ENCODE results near the gene PSMB2.

The PSMB2 gene

DNA sequence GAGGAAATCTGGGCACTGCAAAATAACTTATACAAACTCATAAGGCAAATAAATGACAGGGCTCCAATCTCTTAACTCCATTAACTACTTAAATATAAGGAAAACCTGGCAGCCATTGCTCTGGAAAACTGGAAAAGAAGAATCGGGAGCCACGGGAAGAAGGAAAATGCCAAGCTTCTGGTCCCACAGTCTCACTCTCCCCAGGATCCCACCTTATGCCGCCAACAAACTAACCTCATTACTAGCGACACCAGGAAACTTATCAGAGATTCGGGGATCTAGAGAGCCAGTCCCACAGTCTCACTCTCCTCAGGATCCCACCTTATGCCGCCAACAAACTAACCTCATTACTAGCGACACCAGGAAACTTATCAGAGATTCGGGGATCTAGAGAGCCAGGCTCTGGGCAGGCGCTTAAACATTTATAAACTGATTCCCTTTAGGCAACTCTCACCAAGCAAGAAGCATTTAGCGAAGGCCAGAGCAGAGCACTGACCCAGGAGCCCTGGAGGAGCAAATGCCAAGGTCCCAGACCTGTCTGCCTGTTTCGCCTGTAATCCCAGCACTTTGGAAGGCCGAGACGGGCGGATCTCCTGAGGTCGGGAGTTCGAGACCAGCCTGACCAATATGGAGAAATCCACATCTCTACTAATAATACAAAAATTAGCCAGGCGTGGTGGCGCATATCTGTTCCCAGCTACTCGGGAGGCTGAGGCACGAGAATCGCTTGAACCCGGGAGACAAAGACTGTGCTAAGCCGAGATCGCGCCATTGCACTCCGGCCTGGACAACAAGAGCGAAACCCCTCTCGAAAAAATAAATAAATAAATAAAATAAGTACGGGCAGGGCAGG lies 720 bp downstream of the PSMB2 start:
- DNase-seq, result no peak

DNA sequence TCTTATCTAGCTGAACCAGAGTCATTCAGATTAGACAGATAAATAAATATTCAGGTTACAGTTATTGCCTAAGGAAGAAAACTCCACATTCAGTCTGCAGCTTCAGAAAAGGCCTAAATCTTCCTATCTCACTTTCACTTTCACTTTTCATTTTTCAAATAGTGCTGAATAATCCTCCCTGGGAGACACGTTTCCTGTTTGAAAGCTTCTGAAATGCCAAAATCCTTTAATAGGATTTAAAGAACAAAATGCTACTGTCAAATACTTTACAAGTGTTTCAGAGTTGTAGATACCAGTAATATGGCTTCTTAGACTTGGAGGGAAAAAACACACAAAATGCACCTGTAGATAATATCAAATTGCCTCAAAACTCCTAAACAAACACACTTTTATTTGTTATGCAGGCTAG lies 3.9 kb downstream of the PSMB2 start:
- DNase-seq, result no peak

DNA sequence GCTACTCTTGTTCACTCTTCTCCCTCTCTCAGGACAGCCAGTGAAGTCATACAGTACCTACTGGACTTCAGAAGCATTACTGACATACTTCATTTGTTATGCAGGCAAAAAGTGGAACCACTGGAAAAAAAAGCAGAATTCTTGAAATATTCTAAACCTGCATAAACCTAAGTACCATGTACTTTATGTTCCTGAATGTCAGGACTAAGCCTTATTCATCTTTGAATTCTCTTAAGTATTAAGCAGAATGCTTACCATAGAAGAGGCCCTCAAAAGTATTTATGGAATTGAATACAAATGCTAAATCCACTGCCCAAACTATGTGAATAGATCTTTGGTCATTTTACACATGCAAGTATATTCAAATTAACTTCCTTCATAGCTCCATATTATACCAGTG lies 7.8 kb downstream of the PSMB2 start:
- no peak for DNase-seq

DNA sequence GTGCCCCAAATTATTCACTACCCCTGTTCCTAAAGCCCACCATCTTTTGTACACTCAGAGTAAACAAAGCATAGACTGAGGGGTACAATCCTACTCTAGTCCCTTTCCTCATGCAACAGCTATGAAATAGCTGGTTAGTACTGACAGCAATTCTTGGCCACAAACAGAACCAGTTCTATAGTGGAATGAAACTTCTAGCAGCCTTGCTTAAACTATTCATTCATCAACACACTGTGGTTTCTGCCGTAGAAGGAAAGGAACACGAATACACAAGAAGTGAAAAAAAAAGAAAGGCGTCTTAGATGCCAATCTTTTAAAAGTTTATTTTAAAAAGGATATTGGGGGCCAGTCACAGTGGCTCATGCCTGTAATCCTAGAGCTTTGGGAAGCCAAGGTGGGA lies 9.9 kb downstream of the PSMB2 start:
- DNase-seq, result no peak

DNA sequence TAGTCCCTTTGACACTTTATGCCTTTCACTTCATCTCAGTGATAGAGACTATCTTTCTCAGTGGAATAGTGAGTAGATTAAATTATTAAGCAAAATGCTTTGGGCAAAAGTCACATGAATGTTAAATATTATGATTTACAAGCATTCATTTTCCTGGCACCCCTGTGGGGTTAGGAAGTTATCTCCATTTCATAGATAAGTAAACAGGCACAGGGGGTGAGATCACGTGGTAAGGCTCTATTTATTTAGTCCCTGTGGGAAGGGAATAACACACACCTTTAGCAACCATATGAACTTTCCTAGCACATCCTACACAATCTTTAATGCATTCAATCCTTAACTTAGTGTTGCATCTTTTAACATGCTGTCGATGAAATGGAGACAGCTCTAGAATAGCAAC lies 12.3 kb downstream of the PSMB2 start:
- DNase-seq, result peak; percentile 15

DNA sequence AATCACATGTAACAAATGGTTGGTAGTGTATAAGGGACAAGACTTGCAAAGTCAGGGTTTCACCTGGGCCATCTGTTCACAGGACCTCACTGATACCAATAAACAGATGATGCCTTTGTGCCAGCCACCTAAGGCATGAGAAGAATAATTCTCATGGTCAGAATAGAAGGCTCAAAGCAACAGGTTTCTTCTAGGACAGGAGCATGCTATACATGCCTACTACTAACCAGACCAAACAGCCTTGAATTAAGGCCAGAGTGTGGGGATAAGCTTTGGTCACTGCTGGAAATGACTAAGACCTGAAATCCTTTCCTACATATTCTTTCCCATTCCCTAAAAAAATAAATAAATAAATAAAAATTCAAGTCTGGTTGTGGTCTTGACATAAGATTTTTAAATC lies 17.5 kb downstream of the PSMB2 start:
- no peak for DNase-seq

DNA sequence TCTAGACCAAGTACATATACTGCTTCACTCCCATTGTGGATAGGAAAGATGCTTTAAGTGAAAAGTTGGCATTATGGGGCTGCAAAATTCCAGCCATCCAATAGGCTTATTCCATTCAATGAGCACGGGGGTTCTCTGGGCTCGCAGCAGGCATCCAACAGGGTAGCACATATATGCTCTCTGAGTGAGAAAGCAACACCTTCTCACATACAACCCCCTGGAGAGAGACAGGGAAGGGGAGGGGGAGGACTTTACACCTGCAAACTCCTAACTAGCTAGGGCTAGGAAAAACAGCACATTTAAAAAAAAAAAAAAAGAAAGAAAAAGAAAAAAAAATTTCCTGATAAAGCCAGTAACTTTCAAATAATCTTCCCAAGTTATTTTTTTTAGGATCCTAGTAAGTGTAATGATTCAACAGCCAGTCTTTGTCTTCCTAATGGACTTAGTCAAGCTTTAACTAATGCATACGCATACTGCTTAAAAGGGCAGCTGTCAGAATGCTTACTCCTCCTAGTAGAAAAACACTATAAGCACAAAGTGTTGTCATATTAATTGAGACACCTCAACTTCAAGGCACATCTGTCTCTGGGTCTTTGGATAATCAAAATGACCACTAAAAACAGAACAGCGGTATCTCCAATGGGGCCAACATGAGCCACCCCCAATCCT lies 18.7 kb downstream of the PSMB2 start:
- no peak for DNase-seq

DNA sequence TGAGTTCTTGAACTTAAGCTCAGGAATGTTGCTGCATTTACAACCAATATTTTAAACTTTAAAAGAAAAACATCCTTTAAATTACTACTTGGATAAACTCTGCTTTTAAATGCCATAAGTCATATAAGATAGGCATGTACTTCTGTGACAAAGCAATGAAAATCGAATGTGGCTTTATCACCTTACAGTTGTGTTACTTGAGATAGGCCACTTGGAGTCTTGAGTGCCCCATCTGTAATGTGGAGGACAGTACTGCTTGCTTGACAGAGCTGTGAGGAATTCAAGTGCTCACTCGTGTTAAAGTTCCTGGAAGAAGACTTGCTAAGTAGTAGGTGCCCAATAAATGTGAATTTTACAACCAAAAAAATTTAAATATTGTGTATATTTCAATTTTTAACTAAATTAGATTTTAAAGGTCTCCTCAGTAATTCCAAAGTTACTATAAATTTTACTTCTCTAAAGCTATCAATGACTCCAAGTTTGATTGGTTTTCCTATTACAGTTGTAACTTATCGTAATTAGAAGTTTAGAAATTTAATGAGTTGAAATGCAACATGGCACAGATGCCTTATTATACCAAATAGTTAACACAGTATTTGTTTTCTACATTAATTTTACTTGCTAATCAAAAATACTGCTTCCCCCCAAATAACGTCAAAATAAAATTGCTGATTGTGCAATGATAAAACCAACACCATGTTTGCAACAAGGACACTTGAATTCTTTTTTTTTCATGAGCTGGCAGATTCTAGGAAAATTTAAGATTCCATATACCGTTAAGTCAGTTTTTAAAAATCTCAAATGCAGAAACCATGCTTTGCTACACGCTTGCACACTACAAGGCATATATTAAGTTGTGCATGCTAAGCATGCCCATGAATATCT lies 21.8 kb downstream of the PSMB2 start:
- no peak for DNase-seq

DNA sequence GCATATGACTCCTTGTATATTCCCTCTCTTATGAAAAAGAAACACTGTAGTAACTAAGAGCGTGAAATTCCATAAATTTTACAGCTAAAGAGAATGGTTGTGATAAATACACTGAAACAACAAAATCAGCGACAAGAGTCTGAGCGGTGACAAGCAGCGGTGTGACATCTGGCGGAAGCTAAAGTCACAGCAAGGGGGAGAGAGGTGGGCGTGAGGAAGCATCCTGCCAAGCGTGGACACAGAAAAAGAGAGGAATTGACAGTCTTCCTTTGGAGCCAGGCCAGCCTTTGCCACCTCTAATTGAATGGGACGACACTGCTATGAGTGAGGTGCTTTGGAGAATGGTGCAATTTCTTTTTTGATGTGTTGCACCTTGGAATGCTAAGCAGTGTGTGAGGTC lies 25.9 kb downstream of the PSMB2 start:
- no peak for DNase-seq

DNA sequence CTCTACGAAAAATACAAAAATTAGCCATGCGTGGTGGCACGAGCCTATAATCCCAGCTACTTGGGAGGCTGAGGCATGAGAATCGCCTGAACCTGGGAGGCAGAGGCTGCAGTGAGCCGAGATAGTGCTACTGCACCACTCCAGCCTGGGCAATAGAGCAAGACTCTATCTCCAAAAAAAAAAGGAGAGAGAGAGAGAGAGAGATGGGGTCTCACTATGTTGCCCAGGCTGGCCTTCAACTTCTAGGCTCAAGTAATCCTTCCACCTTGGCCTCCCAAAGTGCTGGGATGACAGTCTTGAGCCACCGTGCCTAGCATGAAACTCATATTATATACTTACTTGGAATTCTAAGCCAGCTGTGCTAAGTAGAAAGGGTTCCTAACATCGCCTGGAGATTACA lies 29.7 kb downstream of the PSMB2 start:
- no peak for DNase-seq

DNA sequence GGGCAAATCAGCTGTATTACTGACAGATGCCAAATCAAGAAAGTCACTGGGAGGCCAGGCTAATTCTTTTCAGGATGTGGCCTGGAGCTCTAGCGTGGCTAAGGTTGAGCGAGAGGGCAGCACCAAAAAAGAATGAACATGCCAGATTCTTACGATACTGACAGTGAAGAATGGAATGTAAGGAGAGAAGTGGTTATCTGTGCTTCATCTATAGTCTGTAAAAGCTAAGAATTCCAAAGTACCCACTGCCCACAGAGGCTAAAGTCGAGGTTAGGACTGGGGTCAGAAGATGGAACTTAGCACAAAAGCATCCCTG lies 35.5 kb downstream of the PSMB2 start:
- DNase-seq, result no peak

DNA sequence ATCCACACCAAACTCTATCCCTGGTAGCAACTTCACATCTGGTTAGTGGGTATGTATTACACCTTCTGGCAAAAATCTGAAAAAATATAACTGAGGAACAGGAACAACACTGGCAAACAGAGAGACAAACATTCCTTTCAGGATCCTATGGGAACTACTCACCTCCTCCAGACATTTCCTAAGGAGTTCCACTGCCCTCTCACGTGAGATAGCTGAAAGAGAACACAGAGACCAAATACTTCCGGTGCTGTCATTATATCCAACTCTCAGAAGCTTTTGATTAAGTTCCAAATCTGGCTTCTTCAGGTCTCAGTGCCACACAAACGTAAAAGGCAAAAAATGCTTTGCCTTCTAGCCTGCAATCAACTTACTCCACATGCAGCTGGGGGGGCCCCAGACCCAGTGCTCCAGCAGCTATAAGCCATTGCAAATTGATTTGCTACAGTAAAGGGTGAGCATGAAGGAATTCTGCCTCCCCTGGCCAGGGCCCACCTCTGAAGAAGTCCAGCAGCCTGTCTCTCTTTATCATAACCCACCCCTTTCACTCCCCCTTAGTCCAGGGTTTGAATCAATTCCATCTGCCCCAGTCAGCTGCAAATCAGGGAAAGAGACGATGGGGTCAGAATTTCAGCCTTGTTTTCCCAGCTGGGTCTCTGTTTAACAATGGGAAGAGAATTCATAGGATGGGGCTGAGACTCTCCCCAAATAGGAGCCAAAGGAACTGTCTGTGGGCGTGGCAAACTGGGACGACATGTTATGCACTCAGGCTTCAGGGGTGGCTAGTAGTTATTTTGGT lies 36.1 kb downstream of the PSMB2 start:
- no peak for DNase-seq

DNA sequence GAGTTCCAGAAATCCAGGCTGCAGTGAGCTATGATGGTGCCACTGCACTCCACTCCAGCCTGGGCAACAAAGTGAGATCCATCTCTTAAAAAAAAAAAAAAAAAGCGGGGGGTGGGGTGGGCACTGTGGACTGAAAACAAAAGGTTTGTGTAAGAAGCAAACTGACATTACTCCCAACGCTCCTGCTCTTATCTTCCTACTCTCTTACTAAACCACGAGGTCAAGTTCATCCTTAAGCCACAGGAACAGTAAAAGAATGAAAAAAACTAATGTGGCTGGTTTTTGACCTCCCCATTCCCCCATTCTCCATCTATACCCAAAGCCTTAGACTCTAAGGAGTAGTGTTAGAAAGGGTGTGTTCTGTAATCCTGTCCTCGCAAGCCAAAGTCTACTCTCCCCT lies 37.4 kb downstream of the PSMB2 start:
- no peak for DNase-seq

DNA sequence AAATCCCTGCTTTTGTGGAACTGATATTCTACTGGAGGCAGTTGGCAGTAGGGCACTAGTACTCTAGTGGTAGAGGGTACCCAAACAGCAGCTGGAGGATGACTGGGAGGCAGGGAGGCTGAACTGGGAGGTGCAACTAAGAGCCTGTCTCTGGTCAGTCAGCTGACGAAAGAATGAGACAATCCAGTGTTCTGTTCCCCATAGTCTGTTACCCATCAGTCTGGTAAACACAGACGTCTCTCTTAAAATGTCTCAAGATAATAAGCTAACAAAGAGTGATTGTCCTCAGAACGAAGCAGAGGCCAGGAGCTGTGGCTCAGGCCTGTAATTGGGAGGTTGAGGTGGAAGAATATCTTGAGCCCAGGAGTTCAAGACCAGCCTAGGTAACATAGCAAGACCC lies 37.9 kb downstream of the PSMB2 start:
- DNase-seq, result no peak

DNA sequence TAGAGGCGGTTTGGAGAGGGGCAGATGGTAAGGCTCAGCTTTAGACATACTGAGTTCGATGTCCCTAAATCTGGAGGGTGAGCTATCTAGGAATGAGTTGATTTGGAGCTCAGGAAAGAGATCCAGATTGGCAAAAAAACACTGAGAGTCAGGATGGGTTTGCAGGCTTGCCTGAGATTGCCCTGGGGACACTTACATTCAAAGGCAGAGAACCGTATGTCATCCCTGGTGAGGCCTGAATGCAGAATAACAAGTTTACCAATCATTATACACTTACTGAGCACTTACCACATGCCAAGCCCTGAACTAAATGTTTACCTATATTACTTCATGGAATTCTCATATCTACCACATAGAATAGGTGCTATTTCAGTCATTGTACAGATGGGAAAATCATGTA lies 40.7 kb downstream of the PSMB2 start:
- DNase-seq, result no peak

DNA sequence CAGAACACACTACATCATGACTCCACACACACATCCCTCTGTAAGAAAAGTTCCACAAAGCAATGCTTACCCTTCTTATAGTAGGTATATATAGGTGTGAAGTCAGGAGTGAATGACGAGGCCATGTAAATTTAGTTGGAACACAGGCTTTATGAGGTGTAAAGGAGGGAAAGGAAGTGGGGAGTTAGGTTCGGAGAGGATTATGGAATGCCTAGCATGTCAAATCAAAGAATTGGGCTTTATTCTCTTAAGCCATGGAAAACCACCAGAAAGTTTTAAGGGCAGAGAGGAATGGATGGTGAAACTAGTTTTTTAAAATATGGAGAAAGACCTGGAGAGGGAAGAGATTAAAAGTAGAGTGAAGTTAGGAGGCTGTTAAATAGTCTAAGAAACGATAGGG lies 41.9 kb downstream of the PSMB2 start:
- no peak for DNase-seq

DNA sequence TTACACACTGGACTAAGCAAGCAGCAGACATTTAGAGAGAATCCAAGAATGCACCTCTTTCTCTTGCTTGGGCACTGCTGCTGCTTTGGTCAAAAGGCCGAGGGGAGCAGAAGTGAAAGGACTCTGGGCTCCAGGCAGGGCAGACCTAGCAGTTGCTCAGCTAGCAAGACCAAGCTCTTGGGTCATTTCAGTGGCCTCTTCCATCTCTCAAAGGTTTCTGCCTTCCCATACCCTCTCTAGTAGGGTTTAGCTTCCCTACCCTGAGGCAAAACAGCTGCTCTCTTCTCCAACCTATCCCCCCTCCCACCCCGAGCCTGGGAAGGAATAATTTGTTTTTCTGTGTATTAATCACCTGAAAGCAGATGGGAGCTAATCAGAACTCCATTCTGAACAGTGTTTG lies 42.4 kb downstream of the PSMB2 start:
- no peak for DNase-seq

DNA sequence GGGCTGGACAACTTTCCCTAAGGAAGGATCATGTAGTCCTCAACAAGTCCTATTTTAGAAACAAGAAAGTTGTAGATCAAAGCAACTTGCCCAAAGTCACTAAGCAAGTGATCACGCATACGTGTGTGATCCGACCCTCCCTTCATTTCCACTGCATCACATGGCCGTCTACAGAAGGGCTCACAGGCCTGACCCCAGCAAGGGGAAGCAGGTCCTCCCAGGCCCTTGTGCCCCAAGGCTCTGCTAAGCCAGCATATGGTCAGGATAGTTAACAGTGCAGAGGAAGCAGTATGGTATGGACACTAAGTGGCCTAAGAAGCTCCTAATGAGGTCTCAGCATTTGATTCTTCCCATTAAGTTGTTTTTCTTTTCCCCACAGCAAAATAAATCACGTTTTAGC lies 43.5 kb downstream of the PSMB2 start:
- no peak for DNase-seq

DNA sequence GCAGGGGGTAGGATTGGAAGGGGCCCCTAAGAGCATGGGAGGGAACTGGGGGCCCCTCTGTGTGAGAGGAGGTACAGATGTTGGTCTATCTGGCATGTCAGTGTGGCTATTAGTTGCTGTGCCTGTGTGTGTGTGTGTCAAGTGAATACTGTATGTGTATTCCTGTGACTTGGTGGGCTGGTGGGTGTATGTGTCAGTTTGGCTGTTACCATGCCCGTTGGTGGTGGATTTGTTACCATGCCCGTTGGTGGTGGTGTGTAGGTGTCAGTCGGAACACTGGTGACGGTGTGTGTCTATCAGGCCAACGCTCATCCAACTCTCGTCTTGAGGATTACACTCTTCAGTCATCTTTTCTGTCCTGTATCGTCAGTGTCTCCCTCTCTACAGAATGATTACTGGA lies 45.6 kb downstream of the PSMB2 start:
- DNase-seq, result no peak

DNA sequence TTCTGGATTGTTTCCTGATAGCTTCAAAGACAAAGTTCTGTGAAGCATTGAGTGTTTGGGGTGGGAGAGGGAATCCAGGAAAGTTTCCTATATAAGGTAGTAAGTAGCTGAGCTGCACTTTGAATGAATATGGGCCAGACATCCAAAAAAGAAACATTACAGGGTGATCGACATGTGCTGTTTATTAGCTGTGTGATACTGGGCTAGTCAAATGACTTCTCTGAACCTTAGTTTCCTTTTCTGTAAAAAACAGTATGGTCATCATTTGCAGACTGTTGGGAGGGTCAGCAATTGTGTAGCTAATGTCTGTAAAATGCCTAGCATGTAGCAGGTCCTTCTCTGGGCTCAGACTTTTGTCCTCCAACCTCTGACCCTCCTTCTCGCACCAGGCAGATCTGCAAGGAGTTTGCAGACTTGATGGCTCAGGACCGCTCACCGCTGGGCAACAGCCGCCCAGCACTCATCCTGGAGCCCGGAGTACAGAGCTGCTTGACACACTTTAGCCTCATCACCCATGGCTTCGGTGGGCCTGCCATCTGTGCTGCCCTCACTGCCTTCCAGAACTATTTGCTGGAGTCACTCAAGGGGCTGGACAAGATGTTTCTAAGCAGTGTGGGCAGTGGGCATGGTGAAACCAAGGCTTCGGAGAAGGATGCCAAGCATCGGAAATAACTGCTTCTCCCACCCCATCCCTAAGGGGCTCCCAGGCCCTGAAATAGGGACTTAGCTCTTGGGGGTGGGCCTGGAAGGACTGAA lies 47.1 kb downstream of the PSMB2 start:
- DNase-seq, result no peak

DNA sequence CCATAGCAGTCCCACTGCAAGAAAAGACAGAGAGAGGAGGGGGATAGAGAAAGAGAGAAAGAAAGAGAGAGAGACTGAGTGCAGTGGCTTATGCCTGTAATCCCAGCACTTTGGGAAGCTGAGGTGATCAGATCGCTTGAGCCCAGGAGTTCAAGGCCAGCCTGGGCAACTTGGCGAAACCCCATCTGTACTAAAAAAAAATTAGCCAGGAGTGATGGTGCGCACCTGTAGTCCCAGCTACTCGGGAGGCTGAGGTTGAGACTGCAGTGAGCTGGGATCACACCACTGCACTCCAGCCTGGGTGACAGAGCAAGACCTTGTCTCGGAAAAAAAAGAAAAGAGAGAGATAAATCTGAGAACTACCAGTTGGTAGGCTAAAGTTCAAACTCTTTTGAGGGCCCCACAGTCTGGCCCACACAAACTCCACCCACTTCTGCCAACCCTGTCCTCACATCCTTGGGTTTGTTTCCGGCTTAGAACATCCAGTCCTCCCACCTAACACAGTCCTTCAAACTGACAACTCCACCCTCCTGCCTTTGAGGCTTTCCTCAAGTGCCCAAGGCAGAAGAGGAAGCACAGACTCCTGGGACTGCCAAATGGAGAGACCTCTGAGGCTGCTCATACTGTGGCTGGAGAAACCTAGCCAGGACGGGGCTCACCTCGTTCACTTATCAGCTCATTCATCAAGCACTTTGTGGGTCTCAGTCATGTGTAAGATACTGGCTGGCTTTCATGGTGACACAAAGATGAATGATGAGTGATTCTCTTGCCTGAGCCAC lies 48.1 kb downstream of the PSMB2 start:
- no peak for DNase-seq
